Glomerular visceral epithelial cell (primary cell): Measurements from ENCODE around the gene PWP1.

Experiments
- DNase-seq: peaks from one replicate; pipeline ENCODE4 v3.0.0-alpha.2; 2016; ENCODE audit errors: extremely low spot score

PWP1 gene

DNA sequence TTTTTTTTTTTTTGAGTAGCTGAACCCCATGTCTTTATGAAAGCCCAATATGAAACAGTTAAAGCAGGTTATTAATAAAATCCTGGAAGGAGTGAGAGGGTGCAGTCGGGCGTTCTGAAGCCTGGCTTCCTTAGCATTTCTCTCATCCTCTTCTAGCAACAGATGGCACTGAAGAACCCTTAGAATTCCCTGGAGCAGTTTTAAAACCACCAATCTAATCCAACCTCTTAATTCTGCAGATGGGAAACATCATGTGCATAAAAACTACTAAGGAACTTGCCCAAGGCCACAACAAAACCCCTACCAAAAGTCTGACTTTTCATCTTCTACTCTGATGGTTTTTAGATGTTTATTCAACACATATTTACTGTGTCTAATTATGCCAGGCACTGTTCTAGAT, 50.2 kb downstream of the PWP1 start:
- DNase-seq: no peak

- no peak for DNase-seq
These were observed 51.3 kb downstream of the PWP1 start for GRCh38 chr12:107736914-107737313.

- DNase-seq: peak; percentile 29
These were observed 62.9 kb downstream of the PWP1 start for GRCh38 chr12:107748472-107748871.

- DNase-seq: no peak
These were observed 63.5 kb downstream of the PWP1 start for GRCh38 chr12:107749083-107749482.

- peak; percentile 77 for DNase-seq
These were observed 73.8 kb downstream of the PWP1 start for GRCh38 chr12:107759410-107759809.

GRCh38 chr12:107760207-107760808, 74.7 kb downstream of the PWP1 start:
- DNase-seq: no peak

DNA sequence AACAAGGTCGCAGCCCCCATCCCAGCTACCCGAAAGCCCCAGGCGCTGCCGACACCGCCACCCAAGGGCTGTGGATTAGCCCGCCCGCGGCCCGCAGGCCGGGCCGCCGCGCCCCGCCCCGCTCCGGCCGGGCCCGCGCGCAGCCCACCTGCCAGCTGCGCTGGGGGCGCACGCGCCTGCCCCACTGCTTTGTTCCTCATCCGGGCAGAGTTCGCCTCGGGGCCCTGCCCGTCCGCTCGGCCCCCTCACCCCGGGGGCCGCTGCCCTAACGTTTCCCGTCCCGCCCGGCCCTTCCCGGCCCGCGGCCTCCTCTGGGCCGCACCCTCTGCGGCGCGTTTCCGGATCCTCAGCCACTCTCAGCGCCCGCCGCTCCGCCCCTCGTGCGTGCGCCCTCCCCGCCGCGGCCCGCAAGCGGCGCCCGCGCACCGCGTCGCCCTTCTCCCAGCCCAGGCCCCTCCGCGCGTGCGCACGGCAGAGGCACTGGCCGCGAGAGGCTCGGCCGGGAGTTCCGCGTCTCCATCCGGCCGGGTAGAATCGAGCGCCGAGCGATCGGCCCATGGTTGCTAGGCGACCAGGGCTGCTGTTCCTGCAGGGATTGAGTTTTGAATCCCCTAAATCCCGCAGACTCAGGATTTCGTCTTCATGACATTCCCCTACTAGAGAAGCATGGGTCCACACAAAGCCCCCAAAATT, 75.4 kb downstream of the PWP1 start, which contains the start of gene PRDM4:
Gene PRDM4, minus strand, starts transcription at position 329 of the 693 bp plus-strand sequence. CDS start 622 bp downstream, outside the sequence.
- peak; percentile 95 for DNase-seq

GRCh38 chr12:107761502-107761904, 75.9 kb downstream of the PWP1 start:
- DNase-seq: no peak
